ENCODE measurements around the gene TMEM185B.

DNA sequence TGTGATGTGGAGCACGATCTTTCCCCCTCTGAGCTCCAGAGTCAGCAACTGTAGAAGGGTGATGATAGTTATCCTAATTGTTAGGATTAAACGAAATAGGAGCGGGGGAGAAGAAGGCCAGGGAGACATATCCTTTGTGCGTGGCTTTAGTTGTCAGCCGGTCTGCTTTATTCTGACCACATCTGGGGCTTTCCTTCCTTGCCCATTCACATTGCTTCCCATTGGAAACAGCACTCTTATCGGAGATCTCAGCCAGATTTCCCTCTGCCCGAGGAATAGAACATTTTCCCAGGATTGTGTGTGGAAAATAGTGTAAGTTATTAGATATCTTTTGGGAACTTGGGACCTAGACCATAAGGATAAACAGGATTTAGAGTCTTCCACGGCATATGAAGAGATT is 31.0 kb upstream of the TMEM185B start:
- no peak for TF ChIP-seq POLR2AphosphoS5 (IDR thresholded peaks at IDR 0.05; ENCODE audit: low read depth, low read length)
- no peak for TF ChIP-seq TAF1 (IDR thresholded peaks at IDR 0.05; ENCODE audit: borderline replicate concordance, low read depth, low read length)
- no peak for TF ChIP-seq POLR2A (IDR thresholded peaks at IDR 0.05; ENCODE audit: low read depth, low read length)
